ENCODE data around the gene SGCA.

The SGCA gene

DNA sequence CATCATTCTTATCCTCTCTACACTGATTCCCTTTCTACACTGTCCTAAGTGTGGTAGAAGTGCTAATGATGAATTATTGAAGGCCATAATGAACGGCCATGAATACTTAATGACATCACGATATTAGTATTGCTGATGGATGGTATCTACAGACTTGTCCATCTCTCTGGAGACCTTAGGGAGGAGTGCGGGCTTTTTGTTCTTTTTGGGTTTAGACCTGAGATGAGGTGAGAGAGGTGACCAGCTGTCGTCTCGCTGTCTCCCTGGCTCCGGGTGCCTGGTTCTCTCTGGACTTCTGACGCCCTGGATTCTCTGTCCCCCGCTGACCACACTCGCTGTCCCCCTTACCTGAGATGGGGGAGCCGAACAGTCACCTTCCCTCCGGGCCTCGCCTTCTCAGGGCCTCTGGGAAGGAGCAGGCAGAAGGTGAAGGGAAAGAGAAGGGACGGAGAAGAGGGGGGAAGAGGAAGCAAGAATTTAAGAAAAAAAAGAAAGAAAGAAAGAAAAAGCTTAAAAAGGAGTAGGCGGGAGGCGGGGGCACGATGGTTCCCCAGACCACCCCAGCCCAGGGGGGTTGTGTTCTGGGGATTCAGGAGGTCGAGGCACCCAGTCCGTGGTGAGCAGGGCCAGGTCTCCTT lies 17.1 kb downstream of the SGCA start:
- no peak overlapping the region for H2AFZ ChIP-seq (ENCODE audit: low read depth)
- no peak overlapping the region for H3K27ac ChIP-seq

DNA sequence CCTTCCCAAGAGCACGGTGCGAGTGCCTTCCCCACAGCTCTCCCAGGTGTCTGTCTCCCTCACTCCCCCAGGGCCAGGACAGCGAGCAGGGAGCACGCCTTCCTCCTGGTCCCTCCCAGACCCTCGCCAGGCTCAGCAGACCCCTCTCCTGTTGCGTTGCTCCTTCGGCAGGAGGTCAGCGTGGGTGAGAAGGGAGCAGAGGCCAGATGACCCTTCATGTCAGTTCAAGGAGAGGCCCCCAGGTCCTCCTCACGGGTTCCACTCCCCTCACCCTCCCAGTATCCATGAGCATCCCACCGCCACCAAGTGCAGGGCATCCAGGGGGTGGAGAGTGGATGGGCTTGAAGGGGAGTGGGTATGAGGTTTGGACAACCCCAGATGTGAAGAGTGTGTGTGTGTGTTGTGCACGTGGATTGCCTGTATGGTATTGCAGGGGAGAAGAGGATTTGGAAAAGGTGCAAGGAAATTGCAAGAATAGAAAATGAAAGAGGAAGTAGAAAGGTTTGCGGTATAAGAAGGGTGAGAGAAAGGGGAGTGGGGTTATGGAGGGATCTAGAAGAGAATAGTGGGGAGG lies 17.7 kb downstream of the SGCA start:
- no peak overlapping the region for H3K9ac ChIP-seq

More for the DNA sequence above, 17.1 kb downstream of the SGCA start:
- Histone ChIP-seq H3K79me2 (ENCODE audit: insufficient read depth, low read depth) (no peaks in the 10 kb centered on the region), H3K4me1 (ENCODE audit: low read depth, poor library complexity, severe bottlenecking) (peaks cover 40% of the 10 kb centered on the region), H3K36me3 (ENCODE audit: insufficient read depth) (no peaks in the 10 kb centered on the region), H4K20me1 (ENCODE audit: insufficient read depth) (no peaks in the 10 kb centered on the region), H3K27me3 (ENCODE audit: insufficient read depth, low read depth) (peaks cover 32% of the 10 kb centered on the region), H3K4me3 (IDR thresholded peaks at IDR 0.05; ENCODE audit: insufficient read depth, low read depth, low read length) (no peak overlapping the region), H3K4me2 (no peak overlapping the region; the same call in 1 of the 2 replicates), H3K9ac (no peak overlapping the region)
- TF ChIP-seq, protein P1, sequence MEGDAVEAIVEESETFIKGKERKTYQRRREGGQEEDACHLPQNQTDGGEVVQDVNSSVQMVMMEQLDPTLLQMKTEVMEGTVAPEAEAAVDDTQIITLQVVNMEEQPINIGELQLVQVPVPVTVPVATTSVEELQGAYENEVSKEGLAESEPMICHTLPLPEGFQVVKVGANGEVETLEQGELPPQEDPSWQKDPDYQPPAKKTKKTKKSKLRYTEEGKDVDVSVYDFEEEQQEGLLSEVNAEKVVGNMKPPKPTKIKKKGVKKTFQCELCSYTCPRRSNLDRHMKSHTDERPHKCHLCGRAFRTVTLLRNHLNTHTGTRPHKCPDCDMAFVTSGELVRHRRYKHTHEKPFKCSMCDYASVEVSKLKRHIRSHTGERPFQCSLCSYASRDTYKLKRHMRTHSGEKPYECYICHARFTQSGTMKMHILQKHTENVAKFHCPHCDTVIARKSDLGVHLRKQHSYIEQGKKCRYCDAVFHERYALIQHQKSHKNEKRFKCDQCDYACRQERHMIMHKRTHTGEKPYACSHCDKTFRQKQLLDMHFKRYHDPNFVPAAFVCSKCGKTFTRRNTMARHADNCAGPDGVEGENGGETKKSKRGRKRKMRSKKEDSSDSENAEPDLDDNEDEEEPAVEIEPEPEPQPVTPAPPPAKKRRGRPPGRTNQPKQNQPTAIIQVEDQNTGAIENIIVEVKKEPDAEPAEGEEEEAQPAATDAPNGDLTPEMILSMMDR (conservative IDR thresholded peaks at IDR 0.05; ENCODE audit: low read depth, low read length): no peak

GRCh38 chr17:50184064-50184463 lies 18.3 kb downstream of the SGCA start:
- Histone ChIP-seq H2AFZ (ENCODE audit: low read depth) (peak overlapping the region; percentile 47), H3K4me2 (peak overlapping the region; percentile 96), H3K36me3 (ENCODE audit: insufficient read depth) (no peaks in the 10 kb centered on the region), H3K27me3 (ENCODE audit: insufficient read depth, low read depth) (peaks cover 44% of the 10 kb centered on the region), H3K79me2 (ENCODE audit: insufficient read depth, low read depth) (no peaks in the 10 kb centered on the region), H3K27ac (no peak overlapping the region), H3K9ac (no peak overlapping the region), H3K4me3 (IDR thresholded peaks at IDR 0.05; ENCODE audit: insufficient read depth, low read depth, low read length) (no peak overlapping the region), H4K20me1 (ENCODE audit: insufficient read depth) (no peaks in the 10 kb centered on the region), H3K4me1 (ENCODE audit: low read depth, poor library complexity, severe bottlenecking) (peaks cover 29% of the 10 kb centered on the region)
- TF ChIP-seq, protein P1 (conservative IDR thresholded peaks at IDR 0.05; ENCODE audit: low read depth, low read length): 0 out of 2 replicates have a peak, but pooled peaks have one; percentile 6

More for the DNA sequence above, 17.7 kb downstream of the SGCA start:
- Histone ChIP-seq H3K4me2 (peak overlapping the region; percentile 96; the same call in 1 of the 2 replicates), H3K27ac (no peak overlapping the region), H3K36me3 (ENCODE audit: insufficient read depth) (no peaks in the 10 kb centered on the region), H3K4me3 (IDR thresholded peaks at IDR 0.05; ENCODE audit: insufficient read depth, low read depth, low read length) (no peak overlapping the region), H4K20me1 (ENCODE audit: insufficient read depth) (no peaks in the 10 kb centered on the region), H3K4me1 (ENCODE audit: low read depth, poor library complexity, severe bottlenecking) (peaks cover 34% of the 10 kb centered on the region), H3K79me2 (ENCODE audit: insufficient read depth, low read depth) (no peaks in the 10 kb centered on the region), H3K27me3 (ENCODE audit: insufficient read depth, low read depth) (peaks cover 38% of the 10 kb centered on the region), H2AFZ (ENCODE audit: low read depth) (0 out of 2 replicates have a peak overlapping the region, but pooled peaks have one; percentile 47)
- TF ChIP-seq, protein P1 (conservative IDR thresholded peaks at IDR 0.05; ENCODE audit: low read depth, low read length): no peak

GRCh38 chr17:50184611-50185398 lies 19.0 kb downstream of the SGCA start:
- no peaks in the 10 kb centered on the region for H3K79me2 ChIP-seq (ENCODE audit: insufficient read depth, low read depth)
- H3K9ac ChIP-seq: no peak overlapping the region
- peak overlapping the region; percentile 96; the same call in 1 of the 2 replicates for H3K4me2 ChIP-seq
- no peak overlapping the region for H3K27ac ChIP-seq
- no peak overlapping the region for H3K4me3 ChIP-seq (IDR thresholded peaks at IDR 0.05; ENCODE audit: insufficient read depth, low read depth, low read length)
- peaks cover 29% of the 10 kb centered on the region for H3K4me1 ChIP-seq (ENCODE audit: low read depth, poor library complexity, severe bottlenecking)
- peaks cover 51% of the 10 kb centered on the region for H3K27me3 ChIP-seq (ENCODE audit: insufficient read depth, low read depth)
- no peak overlapping the region for H2AFZ ChIP-seq (ENCODE audit: low read depth)
- no peaks in the 10 kb centered on the region for H3K36me3 ChIP-seq (ENCODE audit: insufficient read depth)
- no peaks in the 10 kb centered on the region for H4K20me1 ChIP-seq (ENCODE audit: insufficient read depth)
- TF ChIP-seq, protein P1 (conservative IDR thresholded peaks at IDR 0.05; ENCODE audit: low read depth, low read length): no peak

All from KMS-11 (cell line).